Liver (tissue), 9 donors: ENCODE data around the gene TEX10. TPM values are rescaled to one million over a fixed set of nuclear protein-coding genes. Genes with fewer than 3 reads are reported as not detected.

Experiments used
- DNase-seq: peaks from one replicate; pipeline ENCODE4 v3.0.0-alpha.2; 2017; ENCODE audit warnings: low spot score
- H3K27ac ChIP-seq, 2 donors: one replicate each; pipeline ENCODE4 v1.7.0; 2013; ENCODE audit warnings: inconsistent platforms in 2 of 2, low read length in 2 of 2, control low read depth in 1 of 2, low read depth in 1 of 2, mild to moderate bottlenecking in 1 of 2
- H3K27me3 ChIP-seq, 4 donors: one replicate each; pipeline versions ENCODE4 v1.6.1 to v1.7.0; 2013; ENCODE audit warnings: low read length in 3 of 4, inconsistent platforms in 1 of 4, mild to moderate bottlenecking in 1 of 4, moderate library complexity in 1 of 4; ENCODE audit not compliant: control insufficient read depth in 4 of 4, insufficient read depth in 4 of 4
- H3K36me3 ChIP-seq, 4 donors: one replicate each; pipeline versions ENCODE4 v1.6.1 to v1.7.0; 2013; ENCODE audit warnings: low read length in 3 of 4, mild to moderate bottlenecking in 3 of 4, low read depth in 1 of 4, moderate library complexity in 1 of 4; ENCODE audit not compliant: control insufficient read depth in 4 of 4, insufficient read depth in 3 of 4
- H3K4me1 ChIP-seq, 4 donors: one replicate each; pipeline versions ENCODE4 v1.6.1 to v1.7.0; 2013; ENCODE audit warnings: low read length in 3 of 4, mild to moderate bottlenecking in 3 of 4, moderate library complexity in 1 of 4; ENCODE audit not compliant: control insufficient read depth in 4 of 4, insufficient read depth in 4 of 4
- H3K4me3 ChIP-seq, 3 donors: one replicate each; pipeline versions ENCODE4 v1.6.1 to v1.7.0; 2013; ENCODE audit warnings: low read length in 3 of 3, control low read depth in 1 of 3, low read depth in 1 of 3, mild to moderate bottlenecking in 1 of 3
- H3K9ac ChIP-seq, 2 donors: one replicate each; pipeline ENCODE4 v1.7.0; 2013; ENCODE audit warnings: low read length in 2 of 2, mild to moderate bottlenecking in 2 of 2, moderate library complexity in 2 of 2, control low read depth in 1 of 2, low read depth in 1 of 2
- H3K9me3 ChIP-seq, 4 donors: one replicate each; pipeline versions ENCODE4 v1.6.1 to v1.7.0; 2013; ENCODE audit warnings: low read length in 3 of 4; ENCODE audit not compliant: control insufficient read depth in 4 of 4
- FOXA2 ChIP-seq: IDR thresholded peaks from 2 replicates; pipeline ENCODE4 v1.6.1; 2016; ENCODE audit warnings: antibody characterized with exemption
- GABPA ChIP-seq, 2 donors: IDR thresholded peaks in 1 of 2; conservative IDR thresholded peaks in 1 of 2; 2 replicates each; pipeline ENCODE4 v1.6.1; 2016; ENCODE audit warnings: antibody characterized with exemption in 2 of 2, mild to moderate bottlenecking in 1 of 2, moderate library complexity in 1 of 2
- HNF4A ChIP-seq, 2 donors: conservative IDR thresholded peaks; 2 replicates each; pipeline ENCODE4 v1.6.1; 2016; ENCODE audit warnings: antibody characterized with exemption in 2 of 2, mild to moderate bottlenecking in 2 of 2
- HNF4G ChIP-seq: IDR thresholded peaks from 2 replicates; pipeline ENCODE4 v1.6.1; 2016; ENCODE audit warnings: antibody characterized with exemption
- JUND ChIP-seq, 2 donors: IDR thresholded peaks; 2 replicates each; pipeline ENCODE4 v1.6.1; 2016; ENCODE audit warnings: antibody characterized with exemption in 2 of 2
- NR2F2 ChIP-seq: IDR thresholded peaks from 2 replicates; pipeline ENCODE4 v1.6.1; 2016; ENCODE audit warnings: antibody characterized with exemption
- RAD21 ChIP-seq, 2 donors: IDR thresholded peaks; 2 replicates each; pipeline ENCODE4 v1.6.1; 2016; ENCODE audit warnings: antibody characterized with exemption in 2 of 2, mild to moderate bottlenecking in 2 of 2
- RXRA ChIP-seq, 2 donors: IDR thresholded peaks; 2 replicates each; pipeline ENCODE4 v1.6.1; 2017 to 2018; ENCODE audit warnings: antibody characterized with exemption in 2 of 2, mild to moderate bottlenecking in 1 of 2
- SP1 ChIP-seq: IDR thresholded peaks from 2 replicates; pipeline ENCODE4 v1.6.1; 2018; ENCODE audit warnings: antibody characterized with exemption, mild to moderate bottlenecking
- TAF1 ChIP-seq: conservative IDR thresholded peaks from 2 replicates; pipeline ENCODE4 v1.6.1; 2016; ENCODE audit warnings: antibody characterized with exemption, mild to moderate bottlenecking
- YY1 ChIP-seq: IDR thresholded peaks from 2 replicates; pipeline ENCODE4 v1.6.1; 2016; ENCODE audit warnings: antibody characterized with exemption, mild to moderate bottlenecking
- WGBS: extraction: QIAGEN DNeasy Blood & Tissue Kit; methylation state at CpG from one replicate; pipeline ENCODE4 v1.1.7; 2013; 5-methylcytosine and 5-hydroxymethylcytosine counted together
- polyA plus RNA-seq, 2 donors: library from polyadenylated mRNA; stranded (reverse) in 1 of 2; unstranded in 1 of 2; fragments of 200-250 nt in 1 of 2; fragments of >200 nt in 1 of 2; fragmentation: Nextera tagmentation in 1 of 2; extraction: Ambion mirVana in 1 of 2; gene quantifications; one replicate each; pipeline versions ENCODE4 v1.2.1 to v1.2.3, GENCODE V29; 2013 to 2015
- total RNA-seq, 2 donors: library from RNA; depleted of rRNA; stranded (reverse); fragments of >200 nt; gene quantifications; one replicate each; pipeline ENCODE4 v1.2.3, GENCODE V29; 2014
- TF ChIP-seq, protein P1 (sequence below): IDR thresholded peaks from 2 replicates; pipeline ENCODE4 v1.6.1; 2016; ENCODE audit warnings: antibody characterized with exemption
- TF ChIP-seq, protein P2 (sequence below): IDR thresholded peaks from 2 replicates; pipeline ENCODE4 v1.6.1; 2016; ENCODE audit warnings: antibody characterized with exemption
- TF ChIP-seq, protein P3 (sequence below): IDR thresholded peaks from 2 replicates; pipeline ENCODE4 v1.6.1; 2016; ENCODE audit warnings: antibody characterized with exemption, mild to moderate bottlenecking
- TF ChIP-seq, protein P4 (sequence below): fragments of 150-350 bp; IDR thresholded peaks from 2 replicates; pipeline ENCODE4 v1.5.1; 2017; ENCODE audit warnings: improper control_type of control experiment, low read depth, low read length; ENCODE audit not compliant: missing input control
- TF ChIP-seq, protein P5 (sequence below): IDR thresholded peaks from 2 replicates; pipeline ENCODE4 v1.6.1; 2016; ENCODE audit warnings: antibody characterized with exemption
- donor health status: healthy.
- donor health status: healthy.
- donor health status: healthy.
- donor health status: healthy.
- donor health status: healthy.

The TEX10 gene
- total and polyA plus RNA-seq, 4 donors: 3.3 to 10.0 (median 6.1) TPM

DNA sequence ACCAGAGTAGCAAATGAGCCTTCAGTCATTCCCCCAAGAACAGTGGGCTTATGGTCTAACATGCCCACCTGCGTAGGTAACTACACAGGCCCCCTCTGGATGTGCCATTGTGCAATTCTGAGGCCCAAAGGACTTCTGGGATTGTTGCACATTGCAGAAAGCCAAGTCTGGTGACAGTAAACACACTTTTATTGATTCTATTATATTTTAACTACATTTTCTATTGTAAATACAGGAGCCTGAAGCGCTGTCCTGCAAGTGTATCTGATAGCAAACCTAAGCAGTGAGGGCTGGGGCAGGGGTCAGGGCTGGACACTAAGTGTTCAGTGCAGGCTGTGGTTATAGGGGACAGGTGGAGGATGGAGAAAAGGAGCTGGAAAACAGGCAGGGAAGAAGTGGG, 57.5 kb downstream of the TEX10 start:
- Histone ChIP-seq H3K4me3 (no peak overlapping the region), H3K9ac (no peak overlapping the region), H3K4me1 (peaks cover 12 to 32% (median 19%) of the 10 kb centered on the region in 4 donors), H3K27ac (no peak overlapping the region), H3K9me3 (no peaks in the 10 kb centered on the region), H3K27me3 (no peaks in the 10 kb centered on the region), H3K36me3 (peaks cover 3 to 28% (median 16%) of the 10 kb centered on the region in 4 donors)
- WGBS: 40% methylated on average over 2 of the region's 2 CpGs
- TF ChIP-seq, protein P1, sequence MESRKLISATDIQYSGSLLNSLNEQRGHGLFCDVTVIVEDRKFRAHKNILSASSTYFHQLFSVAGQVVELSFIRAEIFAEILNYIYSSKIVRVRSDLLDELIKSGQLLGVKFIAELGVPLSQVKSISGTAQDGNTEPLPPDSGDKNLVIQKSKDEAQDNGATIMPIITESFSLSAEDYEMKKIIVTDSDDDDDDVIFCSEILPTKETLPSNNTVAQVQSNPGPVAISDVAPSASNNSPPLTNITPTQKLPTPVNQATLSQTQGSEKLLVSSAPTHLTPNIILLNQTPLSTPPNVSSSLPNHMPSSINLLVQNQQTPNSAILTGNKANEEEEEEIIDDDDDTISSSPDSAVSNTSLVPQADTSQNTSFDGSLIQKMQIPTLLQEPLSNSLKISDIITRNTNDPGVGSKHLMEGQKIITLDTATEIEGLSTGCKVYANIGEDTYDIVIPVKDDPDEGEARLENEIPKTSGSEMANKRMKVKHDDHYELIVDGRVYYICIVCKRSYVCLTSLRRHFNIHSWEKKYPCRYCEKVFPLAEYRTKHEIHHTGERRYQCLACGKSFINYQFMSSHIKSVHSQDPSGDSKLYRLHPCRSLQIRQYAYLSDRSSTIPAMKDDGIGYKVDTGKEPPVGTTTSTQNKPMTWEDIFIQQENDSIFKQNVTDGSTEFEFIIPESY: no peak
- TF ChIP-seq HNF4G (no peak), YY1 (no peak), NR2F2 (no peak), JUND (IDR thresholded peaks at IDR 0.05) (peak in 1 of 2 donors; percentile 23), FOXA2 (peak; percentile 34), HNF4A (conservative IDR thresholded peaks at IDR 0.05) (peak; percentile 35 to 41), RXRA (IDR thresholded peaks at IDR 0.05) (peak; percentile 7 to 48)
- TF ChIP-seq, protein P2, sequence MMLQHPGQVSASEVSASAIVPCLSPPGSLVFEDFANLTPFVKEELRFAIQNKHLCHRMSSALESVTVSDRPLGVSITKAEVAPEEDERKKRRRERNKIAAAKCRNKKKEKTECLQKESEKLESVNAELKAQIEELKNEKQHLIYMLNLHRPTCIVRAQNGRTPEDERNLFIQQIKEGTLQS: no peak
- TF ChIP-seq, protein P3, sequence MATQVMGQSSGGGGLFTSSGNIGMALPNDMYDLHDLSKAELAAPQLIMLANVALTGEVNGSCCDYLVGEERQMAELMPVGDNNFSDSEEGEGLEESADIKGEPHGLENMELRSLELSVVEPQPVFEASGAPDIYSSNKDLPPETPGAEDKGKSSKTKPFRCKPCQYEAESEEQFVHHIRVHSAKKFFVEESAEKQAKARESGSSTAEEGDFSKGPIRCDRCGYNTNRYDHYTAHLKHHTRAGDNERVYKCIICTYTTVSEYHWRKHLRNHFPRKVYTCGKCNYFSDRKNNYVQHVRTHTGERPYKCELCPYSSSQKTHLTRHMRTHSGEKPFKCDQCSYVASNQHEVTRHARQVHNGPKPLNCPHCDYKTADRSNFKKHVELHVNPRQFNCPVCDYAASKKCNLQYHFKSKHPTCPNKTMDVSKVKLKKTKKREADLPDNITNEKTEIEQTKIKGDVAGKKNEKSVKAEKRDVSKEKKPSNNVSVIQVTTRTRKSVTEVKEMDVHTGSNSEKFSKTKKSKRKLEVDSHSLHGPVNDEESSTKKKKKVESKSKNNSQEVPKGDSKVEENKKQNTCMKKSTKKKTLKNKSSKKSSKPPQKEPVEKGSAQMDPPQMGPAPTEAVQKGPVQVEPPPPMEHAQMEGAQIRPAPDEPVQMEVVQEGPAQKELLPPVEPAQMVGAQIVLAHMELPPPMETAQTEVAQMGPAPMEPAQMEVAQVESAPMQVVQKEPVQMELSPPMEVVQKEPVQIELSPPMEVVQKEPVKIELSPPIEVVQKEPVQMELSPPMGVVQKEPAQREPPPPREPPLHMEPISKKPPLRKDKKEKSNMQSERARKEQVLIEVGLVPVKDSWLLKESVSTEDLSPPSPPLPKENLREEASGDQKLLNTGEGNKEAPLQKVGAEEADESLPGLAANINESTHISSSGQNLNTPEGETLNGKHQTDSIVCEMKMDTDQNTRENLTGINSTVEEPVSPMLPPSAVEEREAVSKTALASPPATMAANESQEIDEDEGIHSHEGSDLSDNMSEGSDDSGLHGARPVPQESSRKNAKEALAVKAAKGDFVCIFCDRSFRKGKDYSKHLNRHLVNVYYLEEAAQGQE: no peak
- no peak for DNase-seq

DNA sequence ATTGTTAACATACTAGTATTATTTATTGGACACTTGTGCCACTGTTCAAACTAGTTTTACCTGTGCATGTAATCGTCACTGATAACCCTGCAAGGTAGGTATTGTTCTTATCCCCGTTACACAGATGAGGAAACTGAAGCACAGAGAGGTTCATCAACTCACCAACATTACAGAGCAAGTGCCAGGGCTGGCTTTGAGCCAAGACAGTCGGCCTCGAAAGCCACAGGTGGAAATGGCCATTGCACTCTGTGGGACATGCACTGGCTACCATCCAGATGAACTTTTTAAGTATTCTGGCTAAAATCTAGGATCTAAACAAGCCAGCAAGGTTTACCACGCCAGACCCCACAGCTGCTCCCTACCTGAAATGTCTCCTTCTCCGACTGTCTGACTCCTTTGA, 57.9 kb downstream of the TEX10 start:
- no peak for DNase-seq

DNA sequence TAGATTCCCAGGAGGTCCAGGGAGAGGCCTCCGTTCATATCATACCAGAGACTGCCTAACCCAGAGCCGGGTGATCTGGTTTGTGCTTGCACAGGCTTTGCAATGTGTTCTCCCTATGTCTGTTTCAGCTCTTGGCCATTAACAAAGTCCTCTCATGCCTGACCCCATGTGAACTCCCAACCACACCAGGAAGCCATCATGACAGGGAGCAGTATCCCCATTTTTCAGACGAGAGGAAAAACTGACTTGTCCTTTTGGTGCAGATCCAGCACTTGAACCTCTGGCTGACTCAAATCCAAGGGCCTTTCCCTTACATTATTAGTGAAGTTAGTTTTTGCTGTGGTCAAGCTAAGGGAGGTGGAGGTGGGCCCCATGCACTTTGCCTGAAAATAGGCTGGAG, 58.4 kb downstream of the TEX10 start:
- Histone ChIP-seq H3K4me1 (peaks cover 12 to 32% (median 19%) of the 10 kb centered on the region in 4 donors), H3K9ac (no peak overlapping the region), H3K27ac (no peak overlapping the region), H3K9me3 (no peaks in the 10 kb centered on the region), H3K27me3 (no peaks in the 10 kb centered on the region), H3K36me3 (peaks cover 3 to 31% (median 15%) of the 10 kb centered on the region in 4 donors), H3K4me3 (no peak overlapping the region)
- no peak for DNase-seq
- WGBS: 87% methylated on average over 3 of the region's 3 CpGs
- TF ChIP-seq HNF4G (no peak), NR2F2 (no peak), RXRA (IDR thresholded peaks at IDR 0.05) (no peak), GABPA (IDR thresholded peaks at IDR 0.05 in 1 of 2, conservative IDR thresholded peaks at IDR 0.05 in 1 of 2) (no peak), YY1 (no peak), TAF1 (no peak), RAD21 (IDR thresholded peaks at IDR 0.05) (no peak), FOXA2 (no peak), SP1 (no peak), HNF4A (conservative IDR thresholded peaks at IDR 0.05) (no peak)
- TF ChIP-seq, protein P4, sequence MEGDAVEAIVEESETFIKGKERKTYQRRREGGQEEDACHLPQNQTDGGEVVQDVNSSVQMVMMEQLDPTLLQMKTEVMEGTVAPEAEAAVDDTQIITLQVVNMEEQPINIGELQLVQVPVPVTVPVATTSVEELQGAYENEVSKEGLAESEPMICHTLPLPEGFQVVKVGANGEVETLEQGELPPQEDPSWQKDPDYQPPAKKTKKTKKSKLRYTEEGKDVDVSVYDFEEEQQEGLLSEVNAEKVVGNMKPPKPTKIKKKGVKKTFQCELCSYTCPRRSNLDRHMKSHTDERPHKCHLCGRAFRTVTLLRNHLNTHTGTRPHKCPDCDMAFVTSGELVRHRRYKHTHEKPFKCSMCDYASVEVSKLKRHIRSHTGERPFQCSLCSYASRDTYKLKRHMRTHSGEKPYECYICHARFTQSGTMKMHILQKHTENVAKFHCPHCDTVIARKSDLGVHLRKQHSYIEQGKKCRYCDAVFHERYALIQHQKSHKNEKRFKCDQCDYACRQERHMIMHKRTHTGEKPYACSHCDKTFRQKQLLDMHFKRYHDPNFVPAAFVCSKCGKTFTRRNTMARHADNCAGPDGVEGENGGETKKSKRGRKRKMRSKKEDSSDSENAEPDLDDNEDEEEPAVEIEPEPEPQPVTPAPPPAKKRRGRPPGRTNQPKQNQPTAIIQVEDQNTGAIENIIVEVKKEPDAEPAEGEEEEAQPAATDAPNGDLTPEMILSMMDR: no peak
- TF ChIP-seq, protein P1: no peak
- TF ChIP-seq, protein P2: no peak
- TF ChIP-seq, protein P5, sequence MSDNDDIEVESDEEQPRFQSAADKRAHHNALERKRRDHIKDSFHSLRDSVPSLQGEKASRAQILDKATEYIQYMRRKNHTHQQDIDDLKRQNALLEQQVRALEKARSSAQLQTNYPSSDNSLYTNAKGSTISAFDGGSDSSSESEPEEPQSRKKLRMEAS: no peak

More for the DNA sequence above, 57.9 kb downstream of the TEX10 start:
- Histone ChIP-seq H3K27me3 (no peaks in the 10 kb centered on the region), H3K36me3 (peaks cover 3 to 28% (median 15%) of the 10 kb centered on the region in 4 donors), H3K9ac (no peak overlapping the region), H3K4me3 (no peak overlapping the region), H3K4me1 (peaks cover 12 to 32% (median 19%) of the 10 kb centered on the region in 4 donors), H3K27ac (no peak overlapping the region), H3K9me3 (no peaks in the 10 kb centered on the region)
- TF ChIP-seq RXRA (IDR thresholded peaks at IDR 0.05) (peak in 1 of 2 donors; percentile 30), RAD21 (IDR thresholded peaks at IDR 0.05) (no peak)
- 56% methylated on average over 6 of the region's 6 CpGs for WGBS
